Left lung (tissue), 10 donors: ENCODE results near the gene RFT1. TPM values are rescaled to one million over a fixed set of nuclear protein-coding genes. Genes with fewer than 3 reads are reported as not detected.
A peak's percentile ranks its signal among the peaks of the same experiment; 100 is the strongest.

Source experiments
- ATAC-seq: fragments of 200-7000 bp; cut with Tn5 transposase; one replicate; pipeline ENCODE4 v1.9.1; 2020; ENCODE audit warnings: moderate library complexity
- DNase-seq, 4 donors: peaks; one replicate each; pipeline ENCODE4 v3.0.0-alpha.2; 2013 to 2020
- H3K27ac ChIP-seq, 2 donors: fragments of 200-600 bp; sonication (generic) in 1 of 2; one replicate each; pipeline versions ENCODE4 v1.5.0 to v1.8.0; 2020 to 2021
- H3K27me3 ChIP-seq, 2 donors: fragments of 200-600 bp; sonication (generic) in 1 of 2; one replicate each; pipeline versions ENCODE4 v1.5.0 to v1.8.0; 2020 to 2021
- H3K36me3 ChIP-seq, 2 donors: fragments of 200-600 bp; sonication (generic) in 1 of 2; one replicate each; pipeline versions ENCODE4 v1.5.0 to v1.8.0; 2020 to 2021
- H3K4me1 ChIP-seq, 2 donors: fragments of 200-600 bp; one replicate each; pipeline ENCODE4 v1.8.0; 2021
- H3K4me3 ChIP-seq, 2 donors: fragments of 200-600 bp; sonication (generic) in 1 of 2; one replicate each; pipeline versions ENCODE4 v1.5.0 to v1.8.0; 2020 to 2021; ENCODE audit warnings: mild to moderate bottlenecking in 1 of 2
- H3K9me3 ChIP-seq, 2 donors: fragments of 200-600 bp; sonication (generic) in 1 of 2; one replicate each; pipeline versions ENCODE4 v1.5.0 to v1.8.0; 2020 to 2021
- intact Hi-C, 2 donors: fragments of 100-400 bp; cut with DNase I; formaldehyde crosslinking; loops; one replicate each; pipeline versions ENCODE4 v1.11.2 to v1.14.2; 2022
- polyA plus RNA-seq, 6 donors: library from polyadenylated mRNA; unstranded; fragments of 120-200 nt; gene quantifications; one replicate each; pipeline ENCODE4 v1.2.1, GENCODE V29; 2013; ENCODE audit not compliant: insufficient read length in 6 of 6
- total RNA-seq, 2 donors: library from RNA; stranded (reverse); fragmentation: NEBNext Ultra II Directional; extraction: Animal tissue kit (Norgen Biotek cat#: 25700); gene quantifications; one replicate each; pipeline ENCODE4 v1.2.1, GENCODE V29; 2021
- TF ChIP-seq, protein P1 (sequence below), 2 donors: fragments of 200-600 bp; sonication (generic) in 1 of 2; IDR thresholded peaks; one replicate each; pipeline versions ENCODE4 v1.5.0 to v1.8.0; 2021; ENCODE audit warnings: antibody characterized with exemption in 2 of 2
- donor health status: DM: no; HTN: yes; CAD: no.
- donor health status: DM: no; HTN: no; CAD: no.

RFT1 gene
- total and polyA plus RNA-seq, 8 donors: 23.2 to 28.0 (median 24.4) TPM

DNA sequence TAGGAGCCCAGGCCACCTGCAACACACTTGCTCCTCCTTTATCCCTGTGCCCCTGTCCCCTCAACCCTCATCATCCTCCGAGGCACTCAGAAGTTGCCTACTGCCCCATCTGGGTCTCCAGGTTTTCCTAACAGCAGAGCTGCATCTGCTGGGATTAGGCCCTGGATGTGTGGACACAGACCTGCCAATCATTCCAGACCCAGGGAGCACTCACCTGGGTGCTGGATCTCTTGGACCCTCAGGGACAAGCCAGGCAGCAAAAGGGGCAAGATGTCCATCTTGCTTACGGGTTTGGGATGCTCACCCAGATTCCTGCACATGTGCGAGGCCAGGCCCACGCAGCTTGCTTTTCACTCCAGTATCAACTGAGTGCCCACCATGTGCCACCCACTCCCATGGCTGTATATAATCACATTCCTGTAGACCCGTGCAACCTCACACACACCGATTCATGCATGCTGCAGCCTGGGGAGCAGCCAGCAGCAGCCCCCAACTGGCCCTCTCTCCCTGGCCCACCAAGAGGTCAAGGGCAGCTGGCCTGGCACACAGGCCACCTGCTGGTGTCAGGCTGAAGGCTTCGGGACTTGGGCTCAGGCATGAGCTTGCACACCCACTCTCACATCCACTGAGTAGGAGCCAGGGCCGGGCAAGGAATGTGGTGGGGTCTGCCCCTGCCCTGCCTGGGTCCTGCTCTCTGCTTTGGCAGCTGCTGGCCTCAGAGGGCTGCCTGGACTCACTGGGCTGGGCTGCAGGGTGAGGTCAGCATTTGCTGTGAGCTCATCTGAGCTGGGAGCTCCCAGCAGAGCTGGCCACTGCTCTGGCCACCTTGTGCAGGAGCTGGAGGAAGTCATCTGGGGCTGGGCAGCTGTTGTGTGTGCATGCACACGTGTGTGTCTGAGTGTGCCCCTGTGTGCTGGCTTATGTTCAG, 45.6 kb upstream of the RFT1 start:
- no peaks in the 10 kb centered on the region for H3K27me3 ChIP-seq
- DNase-seq (peak in 1 of 4 donors; percentile 70), ATAC-seq (no peak)
- peaks cover 0 to 93% of the 10 kb centered on the region in 2 donors for H3K4me1 ChIP-seq
- H3K36me3 ChIP-seq: peaks cover 0 to 62% of the 10 kb centered on the region in 2 donors
- intact Hi-C loops: no loop called here
- TF ChIP-seq, protein P1, sequence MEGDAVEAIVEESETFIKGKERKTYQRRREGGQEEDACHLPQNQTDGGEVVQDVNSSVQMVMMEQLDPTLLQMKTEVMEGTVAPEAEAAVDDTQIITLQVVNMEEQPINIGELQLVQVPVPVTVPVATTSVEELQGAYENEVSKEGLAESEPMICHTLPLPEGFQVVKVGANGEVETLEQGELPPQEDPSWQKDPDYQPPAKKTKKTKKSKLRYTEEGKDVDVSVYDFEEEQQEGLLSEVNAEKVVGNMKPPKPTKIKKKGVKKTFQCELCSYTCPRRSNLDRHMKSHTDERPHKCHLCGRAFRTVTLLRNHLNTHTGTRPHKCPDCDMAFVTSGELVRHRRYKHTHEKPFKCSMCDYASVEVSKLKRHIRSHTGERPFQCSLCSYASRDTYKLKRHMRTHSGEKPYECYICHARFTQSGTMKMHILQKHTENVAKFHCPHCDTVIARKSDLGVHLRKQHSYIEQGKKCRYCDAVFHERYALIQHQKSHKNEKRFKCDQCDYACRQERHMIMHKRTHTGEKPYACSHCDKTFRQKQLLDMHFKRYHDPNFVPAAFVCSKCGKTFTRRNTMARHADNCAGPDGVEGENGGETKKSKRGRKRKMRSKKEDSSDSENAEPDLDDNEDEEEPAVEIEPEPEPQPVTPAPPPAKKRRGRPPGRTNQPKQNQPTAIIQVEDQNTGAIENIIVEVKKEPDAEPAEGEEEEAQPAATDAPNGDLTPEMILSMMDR (IDR thresholded peaks at IDR 0.05): no peak
- no peaks in the 10 kb centered on the region for H3K9me3 ChIP-seq
- no peak overlapping the region for H3K4me3 ChIP-seq
- H3K27ac ChIP-seq: no peak overlapping the region

DNA sequence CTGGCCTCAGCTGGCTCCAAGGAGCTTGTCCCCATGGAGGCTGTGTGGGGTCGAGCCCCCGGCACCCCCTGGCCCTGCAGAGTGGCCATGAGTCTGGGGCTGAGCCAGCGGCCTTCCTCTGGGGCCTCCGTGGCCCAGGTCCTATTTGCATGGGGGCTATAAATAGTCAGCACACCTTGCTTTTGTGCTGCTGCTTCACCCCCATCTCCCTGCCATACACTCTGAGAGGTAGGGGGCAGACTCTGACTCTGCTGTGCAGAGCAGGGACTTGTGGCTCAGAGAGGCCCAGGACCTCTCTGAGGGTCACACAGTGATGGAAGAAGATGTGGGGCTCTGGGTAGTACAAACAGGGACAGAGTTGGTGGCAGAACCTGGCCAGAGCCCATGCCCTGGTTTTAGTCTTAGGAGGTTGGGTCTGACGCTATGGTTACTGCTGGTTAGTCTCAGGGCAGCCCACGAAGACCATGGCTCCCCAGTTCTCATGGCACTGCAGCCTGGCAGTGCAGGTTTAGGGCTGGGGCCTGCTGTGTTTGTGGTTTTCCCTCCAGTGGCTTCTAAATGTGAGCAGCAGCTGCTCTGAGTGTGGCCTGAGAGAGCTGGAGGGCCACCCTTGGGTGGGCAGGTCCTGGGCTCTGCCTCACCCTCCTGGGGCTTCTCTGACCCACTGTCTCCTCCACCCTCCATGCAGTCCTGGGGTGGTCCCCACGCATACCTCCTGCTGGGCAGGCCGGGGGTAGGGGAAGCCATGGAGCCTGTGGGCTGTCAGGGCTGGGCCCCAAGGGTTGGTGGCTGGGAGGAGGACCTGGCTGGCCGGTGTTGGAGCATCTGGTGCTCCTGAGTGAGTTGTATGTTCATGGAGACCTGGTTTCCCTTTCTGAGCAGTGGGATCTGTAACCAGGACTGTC, 44.4 kb upstream of the RFT1 start:
- TF ChIP-seq, protein P1 (IDR thresholded peaks at IDR 0.05): no peak
- peak in 1 of 4 donors; percentile 49 for DNase-seq
- intact Hi-C loops: no loop called here
- Histone ChIP-seq H3K4me1 (peaks cover 4 to 93% of the 10 kb centered on the region in 2 donors), H3K36me3 (peaks cover 0 to 58% of the 10 kb centered on the region in 2 donors), H3K27me3 (no peaks in the 10 kb centered on the region), H3K4me3 (no peak overlapping the region), H3K27ac (no peak overlapping the region), H3K9me3 (no peaks in the 10 kb centered on the region)
- no peak for ATAC-seq

DNA sequence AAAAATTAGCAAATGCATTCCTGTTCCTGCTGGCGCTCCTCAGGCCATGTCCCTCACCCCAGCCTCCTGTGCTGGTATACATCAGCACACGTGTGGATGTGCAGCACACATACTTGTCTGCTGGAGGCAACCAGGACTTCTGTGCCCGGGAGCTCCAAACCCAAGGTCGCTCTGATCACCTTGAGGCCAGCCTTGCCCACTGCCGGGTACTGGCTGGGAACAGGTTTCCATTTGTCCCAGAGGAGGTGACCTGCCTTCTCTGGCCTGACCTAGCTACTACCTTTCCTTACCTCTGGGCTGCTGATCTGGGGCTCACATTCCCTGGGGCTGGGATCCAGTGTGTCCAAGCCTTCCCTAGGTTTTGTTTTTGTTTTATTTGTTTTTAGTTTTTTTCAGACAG, 42.9 kb upstream of the RFT1 start:
- DNase-seq: no peak
- no peaks in the 10 kb centered on the region for H3K27me3 ChIP-seq
- H3K36me3 ChIP-seq: peaks cover 0 to 44% of the 10 kb centered on the region in 2 donors
- peaks cover 7 to 90% of the 10 kb centered on the region in 2 donors for H3K4me1 ChIP-seq
- TF ChIP-seq, protein P1 (IDR thresholded peaks at IDR 0.05): no peak
- peak overlapping the region in 1 of 2 donors; percentile 95 for H3K27ac ChIP-seq
- H3K4me3 ChIP-seq: no peak overlapping the region
- no peaks in the 10 kb centered on the region for H3K9me3 ChIP-seq
- no peak for ATAC-seq
- intact Hi-C loops: no loop called here

DNA sequence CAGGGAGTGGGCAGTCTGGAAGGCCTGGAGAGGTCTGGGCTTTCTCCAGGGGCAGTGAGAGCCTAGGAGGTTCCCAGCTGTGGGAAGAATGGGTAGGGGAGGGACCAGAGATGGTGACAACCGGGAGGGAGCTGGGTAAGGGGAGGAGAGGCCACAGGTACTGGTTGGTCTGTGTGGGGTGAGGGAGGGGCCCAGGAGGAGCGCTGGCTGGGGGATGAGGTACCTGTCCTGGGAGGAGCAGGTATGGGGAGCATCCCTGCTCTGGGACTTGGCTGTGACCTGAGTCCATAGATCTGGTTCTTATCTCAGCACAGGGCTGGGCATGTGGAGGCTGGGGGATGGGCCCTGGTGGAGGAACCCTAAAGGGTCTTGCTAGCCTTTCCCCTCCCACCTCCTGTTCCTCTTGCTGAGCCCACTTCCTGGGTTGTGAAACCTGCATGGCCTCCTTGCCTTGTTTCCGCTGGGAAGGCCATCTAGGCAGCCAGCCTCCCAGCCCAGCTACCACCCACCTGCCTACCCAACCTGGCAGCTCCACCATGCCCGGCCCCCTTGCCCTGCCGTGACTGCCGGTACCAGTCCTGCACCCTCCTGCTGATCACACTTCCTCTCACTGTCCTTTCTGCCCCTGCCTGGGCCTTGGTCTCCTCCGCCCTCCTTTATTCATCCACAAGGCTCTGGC, 41.7 kb upstream of the RFT1 start:
- Histone ChIP-seq H3K9me3 (no peaks in the 10 kb centered on the region), H3K4me3 (peak overlapping the region in 1 of 2 donors; percentile 45), H3K27me3 (no peaks in the 10 kb centered on the region), H3K4me1 (peaks cover 11 to 92% of the 10 kb centered on the region in 2 donors), H3K36me3 (peaks cover 0 to 40% of the 10 kb centered on the region in 2 donors), H3K27ac (peak overlapping the region in 1 of 2 donors; percentile 95)
- intact Hi-C loops: no loop called here
- TF ChIP-seq, protein P1 (IDR thresholded peaks at IDR 0.05): no peak
- ATAC-seq: no peak
- DNase-seq: peak in 1 of 4 donors; percentile 82
